GM06990 (cell line): ENCODE measurements around the gene MACROH2A2.

ENCODE experiments used
- DNase-seq: peaks from one replicate; pipeline ENCODE4 v3.0.0-alpha.2; 2011; ENCODE audit not compliant: insufficient read length; ENCODE audit errors: extremely low read depth
- H3K27me3 ChIP-seq: replicated peaks from 2 replicates; pipeline ENCODE4 v1.6.0; 2011; ENCODE audit warnings: low read length; ENCODE audit not compliant: control insufficient read depth, insufficient read depth
- H3K36me3 ChIP-seq: 2 replicates; pipeline ENCODE4 v1.5.1; 2011; ENCODE audit warnings: low read length; ENCODE audit not compliant: control insufficient read depth, insufficient read depth
- H3K4me3 ChIP-seq: replicated peaks from 2 replicates; pipeline ENCODE4 v1.5.1; 2011; ENCODE audit warnings: low read depth, mild to moderate bottlenecking, control low read depth, low read length
- TF ChIP-seq, protein P1 (sequence below): IDR thresholded peaks from 2 replicates; pipeline ENCODE4 v1.5.1; 2011; ENCODE audit warnings: low read length, control low read depth, mild to moderate bottlenecking, inconsistent platforms; ENCODE audit not compliant: insufficient read depth, poor library complexity, severe bottlenecking

MACROH2A2 gene

DNA sequence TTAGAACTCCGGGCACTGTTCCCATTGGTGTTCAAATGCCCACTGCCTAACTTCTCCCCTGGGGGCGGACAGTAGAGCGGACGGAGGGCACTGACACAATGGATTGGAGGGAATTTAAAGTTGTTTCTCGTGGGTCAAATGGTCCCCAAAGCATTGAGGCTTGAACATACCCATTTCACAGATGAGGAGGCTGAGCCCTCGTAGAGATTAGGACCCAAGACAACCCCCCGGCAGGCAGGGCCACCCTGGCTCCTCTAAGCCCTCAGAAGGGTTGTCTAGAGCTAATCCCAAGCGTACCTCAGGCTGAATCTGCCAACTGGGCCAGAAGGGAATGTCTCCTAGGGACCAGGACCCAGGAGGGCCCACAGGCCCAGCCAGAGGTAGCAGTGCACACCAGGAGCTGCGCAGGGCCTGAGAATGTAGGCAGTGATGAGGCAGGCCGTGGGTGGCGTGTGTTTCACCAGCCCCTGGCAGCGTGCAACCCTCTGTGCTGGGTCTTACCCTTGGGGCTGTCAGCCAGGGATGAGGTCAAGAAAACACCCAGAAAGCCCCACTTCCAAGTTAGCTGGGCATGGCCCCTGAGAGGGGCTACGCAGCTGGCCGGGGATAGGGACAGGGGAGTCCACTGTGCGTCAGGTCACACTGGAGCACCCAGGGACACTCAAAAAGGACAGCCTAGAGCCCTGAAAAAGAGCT lies 74.2 kb downstream of the MACROH2A2 start:
- Histone ChIP-seq H3K27me3 (no peaks in the 10 kb centered on the region), H3K36me3 (peaks cover 17% of the 10 kb centered on the region), H3K4me3 (no peak overlapping the region)
- TF ChIP-seq, protein P1, sequence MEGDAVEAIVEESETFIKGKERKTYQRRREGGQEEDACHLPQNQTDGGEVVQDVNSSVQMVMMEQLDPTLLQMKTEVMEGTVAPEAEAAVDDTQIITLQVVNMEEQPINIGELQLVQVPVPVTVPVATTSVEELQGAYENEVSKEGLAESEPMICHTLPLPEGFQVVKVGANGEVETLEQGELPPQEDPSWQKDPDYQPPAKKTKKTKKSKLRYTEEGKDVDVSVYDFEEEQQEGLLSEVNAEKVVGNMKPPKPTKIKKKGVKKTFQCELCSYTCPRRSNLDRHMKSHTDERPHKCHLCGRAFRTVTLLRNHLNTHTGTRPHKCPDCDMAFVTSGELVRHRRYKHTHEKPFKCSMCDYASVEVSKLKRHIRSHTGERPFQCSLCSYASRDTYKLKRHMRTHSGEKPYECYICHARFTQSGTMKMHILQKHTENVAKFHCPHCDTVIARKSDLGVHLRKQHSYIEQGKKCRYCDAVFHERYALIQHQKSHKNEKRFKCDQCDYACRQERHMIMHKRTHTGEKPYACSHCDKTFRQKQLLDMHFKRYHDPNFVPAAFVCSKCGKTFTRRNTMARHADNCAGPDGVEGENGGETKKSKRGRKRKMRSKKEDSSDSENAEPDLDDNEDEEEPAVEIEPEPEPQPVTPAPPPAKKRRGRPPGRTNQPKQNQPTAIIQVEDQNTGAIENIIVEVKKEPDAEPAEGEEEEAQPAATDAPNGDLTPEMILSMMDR = no peak
- DNase-seq = no peak

DNA sequence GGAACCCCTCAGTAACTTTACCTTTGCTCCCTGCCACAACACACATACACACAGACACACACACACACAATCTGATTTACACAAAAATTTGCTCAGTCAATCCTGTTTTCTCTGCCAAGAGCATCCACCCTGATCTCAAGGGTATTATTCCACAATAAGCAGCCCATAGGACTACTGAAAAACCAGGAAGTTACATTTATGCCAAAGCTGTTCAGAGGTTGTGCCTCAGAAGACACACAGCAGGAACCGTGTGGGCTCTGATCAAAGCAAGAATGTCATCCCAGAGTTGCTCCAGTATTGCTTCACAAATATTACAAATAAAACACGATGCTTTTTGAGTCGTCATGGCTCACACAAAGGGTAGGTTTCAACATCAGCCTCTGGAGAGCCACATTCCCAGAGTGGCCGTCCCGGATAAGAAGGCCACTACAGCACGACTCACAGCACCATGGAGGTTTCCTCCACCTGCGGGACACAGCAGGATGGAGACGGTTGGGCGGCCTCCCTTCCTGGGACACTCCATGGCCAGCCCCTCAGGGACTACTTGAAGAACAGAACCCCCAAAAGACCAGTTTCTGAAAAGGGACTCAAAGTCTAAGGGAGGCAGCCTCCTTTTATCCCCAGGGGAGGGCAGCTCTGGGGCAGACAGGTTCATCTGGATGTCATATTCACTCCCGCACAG lies 78.4 kb downstream of the MACROH2A2 start:
- peak overlapping the region; percentile 76 for H3K4me3 ChIP-seq
- H3K36me3 ChIP-seq = peaks cover 9% of the 10 kb centered on the region
- TF ChIP-seq, protein P1 = no peak
- no peak for DNase-seq
- H3K27me3 ChIP-seq = no peaks in the 10 kb centered on the region

DNA sequence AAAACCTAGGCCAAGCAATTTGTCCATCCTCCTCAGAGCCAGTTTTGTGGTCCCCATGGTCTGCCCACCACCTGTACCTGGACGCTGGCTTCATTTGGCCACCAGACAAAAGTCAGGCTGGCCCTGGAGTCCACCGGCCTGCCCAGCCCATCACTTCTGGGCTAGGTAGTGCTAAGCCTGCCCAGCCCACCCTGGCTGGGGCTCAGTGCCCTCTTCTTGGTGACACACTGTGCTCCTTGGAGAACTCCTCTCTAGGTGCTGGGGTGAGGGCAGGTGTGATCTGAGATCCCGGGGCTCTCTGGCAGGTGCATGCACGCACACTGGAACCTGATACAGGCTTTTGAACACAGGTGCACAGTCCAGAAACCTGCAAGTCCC lies 78.9 kb downstream of the MACROH2A2 start:
- H3K4me3 ChIP-seq = peak overlapping the region; percentile 76
- H3K36me3 ChIP-seq = peaks cover 9% of the 10 kb centered on the region
- TF ChIP-seq, protein P1 = no peak
- DNase-seq = no peak
- H3K27me3 ChIP-seq = no peaks in the 10 kb centered on the region

DNA sequence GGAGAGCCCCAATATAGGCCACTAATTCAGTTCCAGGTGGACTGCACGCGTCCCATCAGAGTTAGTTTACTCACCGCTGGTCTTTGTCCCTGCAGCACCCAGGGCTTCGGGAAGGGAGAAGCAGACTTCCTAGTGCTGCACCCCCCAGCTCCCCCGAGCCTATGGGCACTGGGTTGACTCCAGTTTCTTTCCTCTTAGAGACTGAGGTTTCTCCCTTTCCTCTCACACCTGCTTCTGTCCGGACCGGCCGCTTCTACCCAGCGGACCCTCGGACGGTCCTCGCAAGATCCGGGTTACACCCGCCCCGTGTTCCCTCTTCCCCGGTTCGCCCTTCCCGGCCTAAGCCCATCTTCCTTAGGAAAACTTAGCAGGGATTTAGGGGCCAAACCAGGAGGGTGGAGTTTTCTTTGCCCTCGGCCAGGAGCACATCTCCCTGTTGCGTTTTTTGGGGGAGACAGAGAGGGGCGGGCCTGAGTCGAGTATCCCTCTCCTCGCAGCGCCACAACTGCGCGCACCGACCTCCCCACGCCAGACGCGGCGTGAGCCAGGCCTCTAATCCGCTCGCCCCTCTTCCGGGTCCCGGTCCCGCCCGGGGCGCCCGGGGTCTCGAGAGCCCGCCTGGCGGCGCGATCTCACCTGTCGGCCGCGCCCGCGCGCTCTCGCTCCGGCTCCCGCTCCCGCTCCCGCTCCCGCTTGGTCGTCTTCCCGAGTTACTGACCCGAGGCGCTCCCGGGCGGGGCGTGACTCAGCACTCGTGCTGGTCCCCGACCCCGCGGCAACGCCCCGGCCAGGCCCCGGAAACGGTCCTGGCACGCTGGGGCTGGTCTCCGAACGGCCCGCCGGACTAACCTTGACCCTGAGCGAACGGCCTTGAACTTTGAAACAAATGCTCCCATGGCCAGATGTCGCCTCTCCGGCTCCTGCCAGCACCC lies 79.7 kb downstream of the MACROH2A2 start, which contains the start of gene AIFM2:
Gene AIFM2 (minus strand): TSS at position 728 of the 932 bp plus-strand sequence. CDS start 8,741 bp downstream, outside the sequence.
- TF ChIP-seq, protein P1 = no peak
- H3K27me3 ChIP-seq = no peaks in the 10 kb centered on the region
- peaks cover 5% of the 10 kb centered on the region for H3K36me3 ChIP-seq
- DNase-seq = peak; percentile 80
- peak within 1 kb of the TSS; percentile 76 for H3K4me3 ChIP-seq

DNA sequence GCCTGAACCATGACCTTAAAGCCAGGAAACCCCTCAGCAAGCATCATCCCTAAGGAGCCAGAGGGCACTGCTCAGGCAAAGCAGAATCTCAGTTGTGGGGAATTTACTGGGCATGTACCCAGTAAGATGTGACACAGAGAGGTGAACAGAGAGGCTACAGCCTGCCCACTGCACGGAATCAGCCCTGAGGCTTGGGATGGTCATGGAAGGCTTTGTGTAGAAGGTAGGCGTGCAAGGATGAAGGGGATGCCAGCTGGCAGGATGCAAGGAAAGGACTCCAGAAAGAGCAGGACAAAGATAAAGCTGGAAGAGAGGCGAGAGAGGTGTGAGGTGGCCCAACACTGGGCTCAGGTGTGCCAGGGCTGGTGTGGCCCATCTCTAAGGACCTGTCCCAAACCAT lies 82.4 kb downstream of the MACROH2A2 start:
- no peaks in the 10 kb centered on the region for H3K27me3 ChIP-seq
- no peak overlapping the region for H3K4me3 ChIP-seq
- peaks cover 1% of the 10 kb centered on the region for H3K36me3 ChIP-seq
- DNase-seq = no peak
- TF ChIP-seq, protein P1 = no peak
